HG02610 (cell line): ENCODE data around the gene SPAG6.
"Not testable (repeated sequence)": the region's sequence is repeated elsewhere in the genome, so short reads cannot be mapped to it uniquely, and the experiment has no call there.

Source experiments
- ATAC-seq: cut with Tn5 transposase; IDR thresholded peaks from one replicate; pipeline ENCODE4 v1.9.1; 2021; ENCODE audit warnings: mild to moderate bottlenecking, moderate library complexity; ENCODE audit not compliant: unreplicated experiment

The SPAG6 gene

DNA sequence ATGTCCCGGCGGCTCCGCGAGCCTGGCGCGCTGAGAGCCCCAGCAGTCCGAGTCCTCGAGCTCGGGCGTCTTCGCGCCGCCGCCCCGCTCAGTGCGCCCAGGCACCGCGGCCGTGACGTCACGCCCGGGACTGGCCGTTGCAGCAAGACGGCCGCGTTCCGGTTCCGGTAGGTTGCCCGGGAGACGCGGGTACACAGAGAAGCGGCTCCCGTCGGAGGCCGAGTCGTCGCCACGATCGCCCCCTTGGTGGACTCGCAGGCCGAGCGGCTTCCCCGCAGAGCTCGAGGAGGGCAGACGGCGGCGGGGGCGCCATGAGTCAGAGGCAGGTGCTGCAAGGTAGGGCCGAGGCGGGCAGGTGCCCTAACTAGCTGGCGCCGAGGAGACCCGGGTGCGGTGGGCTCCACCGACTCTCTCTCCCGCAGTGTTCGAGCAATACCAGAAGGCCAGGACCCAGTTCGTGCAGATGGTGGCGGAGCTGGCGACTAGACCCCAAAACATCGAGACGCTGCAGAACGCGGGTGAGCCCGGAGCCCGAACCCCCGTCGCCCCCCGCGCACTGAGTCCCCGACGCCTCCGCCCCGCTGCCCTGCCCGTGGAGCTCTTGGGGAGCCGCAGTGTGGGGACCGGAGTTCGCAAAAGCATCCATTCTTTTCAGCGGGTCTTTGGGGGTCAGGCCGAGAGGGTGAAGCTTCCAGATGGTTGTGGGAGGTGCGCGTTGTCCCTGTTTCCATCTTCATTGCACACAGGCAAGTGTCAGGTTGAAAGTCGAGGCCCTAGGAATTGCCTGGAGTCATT is at the start of gene SPAG6:
SPAG6 (plus strand) TSS at position 196 of the 795 bp plus-strand sequence; CDS start at position 312, 116 bp downstream.
- no peak for ATAC-seq

DNA sequence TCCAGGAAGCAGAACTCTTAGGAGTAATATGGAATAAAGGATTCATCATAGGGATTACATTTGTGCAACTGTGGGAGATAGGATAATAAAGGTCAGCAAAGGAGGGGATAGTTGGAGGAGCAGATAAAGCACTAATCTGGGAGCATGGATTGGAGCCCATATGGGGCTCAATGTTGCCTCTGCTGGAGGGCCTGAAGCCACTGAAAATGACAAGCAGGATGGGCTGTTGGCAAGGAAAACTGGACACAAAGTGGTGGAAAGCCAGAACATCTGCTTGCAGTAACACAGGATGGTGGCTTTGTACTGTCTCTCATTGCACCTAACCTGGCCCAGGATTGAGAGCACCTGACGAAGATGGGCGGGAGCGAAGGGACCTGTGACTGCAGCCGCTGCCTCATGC is 44.1 kb upstream of the SPAG6 start:
- ATAC-seq: no peak

DNA sequence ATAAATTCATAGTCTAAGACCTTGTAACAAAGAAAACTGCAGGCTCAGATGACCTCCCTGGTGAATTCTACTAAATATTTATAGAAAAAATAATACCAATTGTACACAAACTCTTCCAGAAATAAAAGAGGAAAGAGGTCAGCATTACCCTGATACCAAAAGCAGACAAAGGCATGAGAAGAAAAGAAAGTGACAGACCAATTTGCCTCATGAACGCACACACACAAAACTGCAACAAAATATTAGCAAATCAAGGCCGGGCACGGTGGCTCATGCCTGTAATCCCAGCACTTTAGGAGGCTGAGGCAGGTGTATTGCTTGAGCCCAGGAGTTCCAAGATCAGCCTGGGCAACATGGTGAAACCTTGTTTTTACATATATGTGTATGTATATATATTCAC is 41.8 kb upstream of the SPAG6 start:
- no peak for ATAC-seq

DNA sequence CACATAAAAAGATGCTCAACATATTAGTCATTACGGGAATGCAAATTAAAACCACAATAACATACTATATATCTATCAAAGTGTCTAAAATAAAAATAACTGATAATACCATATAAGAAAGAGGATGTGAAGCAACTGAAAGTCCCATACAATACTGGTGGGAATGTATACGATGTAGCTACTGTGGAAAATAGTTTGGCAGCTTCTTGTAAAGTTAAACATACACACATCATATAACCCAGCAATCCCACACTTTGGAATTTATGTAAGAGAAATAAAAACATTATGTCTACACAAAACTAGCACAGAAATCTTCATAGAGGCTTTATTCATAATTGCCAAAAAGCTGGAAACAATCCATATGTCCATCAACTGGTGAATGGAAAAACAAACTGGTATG is 39.6 kb upstream of the SPAG6 start:
- ATAC-seq: no peak

DNA sequence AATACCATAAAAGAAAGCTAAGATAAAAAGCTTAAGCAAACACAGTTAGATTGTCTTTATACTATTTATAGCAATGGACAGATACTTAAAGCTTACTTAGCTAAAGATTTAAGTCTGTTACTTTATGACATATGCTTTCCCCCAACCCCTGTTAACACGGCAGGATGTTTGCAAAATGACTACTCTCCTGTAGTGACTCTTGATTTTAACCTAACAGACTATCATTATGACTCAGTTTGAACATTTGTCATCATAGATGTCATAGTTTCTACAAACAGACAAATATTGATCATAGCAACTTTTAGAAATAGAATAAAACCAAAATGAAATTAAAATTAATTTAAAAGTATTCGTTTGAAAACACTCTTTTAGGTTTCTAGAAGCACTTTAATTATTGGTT is 36.9 kb upstream of the SPAG6 start:
- peak; percentile 99 for ATAC-seq

DNA sequence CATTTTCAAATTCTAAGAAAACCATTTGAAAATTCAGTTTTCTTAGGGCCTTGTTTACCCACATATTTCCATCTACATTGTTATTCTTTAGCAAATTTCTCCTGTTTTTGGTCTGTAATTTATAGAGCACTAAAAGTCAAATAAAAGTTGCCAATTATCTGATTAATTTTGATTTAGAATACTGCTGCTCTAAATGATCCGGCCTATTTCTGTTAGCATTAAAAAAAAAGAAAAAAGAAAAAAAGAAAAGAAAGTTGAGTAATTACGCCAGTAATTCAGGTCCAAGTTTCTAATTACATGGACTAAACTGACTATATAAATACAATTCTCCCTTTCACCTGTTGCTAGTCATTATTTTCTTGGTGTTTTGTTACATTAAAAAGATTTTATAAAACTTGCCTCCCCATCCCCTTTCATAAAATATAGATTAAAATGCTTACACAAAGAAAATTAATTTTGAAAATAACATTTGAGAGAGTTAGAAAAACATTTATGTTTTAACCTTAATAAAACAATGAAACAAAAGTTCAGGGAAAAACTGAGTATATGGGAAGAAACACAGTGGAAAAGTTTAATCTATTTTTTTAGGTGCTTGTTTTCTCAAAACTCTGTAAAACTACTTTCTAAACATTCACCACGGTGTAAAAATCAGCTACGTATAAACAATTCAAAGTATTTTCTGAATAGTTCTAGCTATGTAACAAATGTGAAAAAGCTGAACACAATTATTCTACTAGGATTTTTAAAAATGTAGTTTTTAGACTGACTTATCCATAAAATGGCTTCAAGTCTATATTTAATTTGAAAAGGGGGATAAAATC is 35.9 kb upstream of the SPAG6 start:
- ATAC-seq: no peak

DNA sequence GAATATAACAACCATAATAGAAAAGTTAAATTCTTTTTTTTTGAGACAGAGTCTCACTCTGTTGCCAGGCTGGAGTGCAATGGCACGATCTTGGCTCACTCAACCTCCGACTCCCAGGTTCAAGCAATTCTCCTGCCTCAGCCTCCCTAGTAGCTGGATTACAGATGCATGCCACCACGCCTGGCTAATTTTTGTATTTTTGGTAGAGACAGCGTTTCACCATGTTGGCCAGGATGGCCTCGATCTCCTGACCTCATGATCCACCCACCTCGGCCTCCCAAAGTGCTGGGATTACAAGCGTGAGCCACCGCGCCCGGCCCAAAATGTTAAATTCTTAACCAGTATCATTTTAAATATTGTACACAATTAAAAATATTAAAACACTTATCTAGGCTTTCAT is 35.3 kb upstream of the SPAG6 start:
- not testable (repeated sequence) for ATAC-seq

DNA sequence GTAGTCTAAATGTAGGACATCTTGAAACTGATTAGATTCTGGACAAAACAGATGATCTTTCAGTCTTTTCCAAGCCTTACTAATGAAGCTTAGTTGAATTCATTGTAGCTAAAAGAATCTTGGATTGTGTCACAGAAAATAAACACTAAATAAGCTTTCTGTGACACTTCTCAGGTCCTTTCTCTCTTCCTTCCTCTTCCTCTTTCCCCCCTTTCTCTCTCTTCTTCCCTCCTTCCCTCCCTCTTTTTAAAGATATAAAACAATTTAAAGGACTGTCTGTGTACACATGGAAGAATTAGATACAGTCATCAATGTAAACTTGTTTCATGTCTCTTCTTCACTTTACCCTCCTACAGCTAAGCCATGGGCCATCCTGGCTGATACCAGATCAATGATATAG is 34.4 kb upstream of the SPAG6 start:
- no peak for ATAC-seq

DNA sequence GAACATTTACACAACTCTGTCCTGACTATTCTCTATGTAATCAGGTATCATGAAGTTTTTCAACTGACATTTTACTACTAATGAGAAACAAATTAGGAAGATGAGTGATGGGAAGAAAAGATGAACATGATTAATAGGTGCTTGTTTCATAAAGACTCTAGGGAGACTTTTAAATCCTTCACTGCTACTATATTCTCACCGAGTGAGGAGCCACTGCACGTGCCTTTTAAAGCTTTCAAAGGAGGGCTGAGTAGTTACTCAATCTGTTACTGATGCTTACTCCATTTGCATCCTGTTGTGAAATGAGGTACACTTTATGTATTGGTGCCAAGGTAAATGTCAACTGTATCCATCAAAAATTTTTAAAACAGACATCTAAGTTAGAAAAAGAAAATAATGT is 30.4 kb upstream of the SPAG6 start:
- ATAC-seq: no peak

DNA sequence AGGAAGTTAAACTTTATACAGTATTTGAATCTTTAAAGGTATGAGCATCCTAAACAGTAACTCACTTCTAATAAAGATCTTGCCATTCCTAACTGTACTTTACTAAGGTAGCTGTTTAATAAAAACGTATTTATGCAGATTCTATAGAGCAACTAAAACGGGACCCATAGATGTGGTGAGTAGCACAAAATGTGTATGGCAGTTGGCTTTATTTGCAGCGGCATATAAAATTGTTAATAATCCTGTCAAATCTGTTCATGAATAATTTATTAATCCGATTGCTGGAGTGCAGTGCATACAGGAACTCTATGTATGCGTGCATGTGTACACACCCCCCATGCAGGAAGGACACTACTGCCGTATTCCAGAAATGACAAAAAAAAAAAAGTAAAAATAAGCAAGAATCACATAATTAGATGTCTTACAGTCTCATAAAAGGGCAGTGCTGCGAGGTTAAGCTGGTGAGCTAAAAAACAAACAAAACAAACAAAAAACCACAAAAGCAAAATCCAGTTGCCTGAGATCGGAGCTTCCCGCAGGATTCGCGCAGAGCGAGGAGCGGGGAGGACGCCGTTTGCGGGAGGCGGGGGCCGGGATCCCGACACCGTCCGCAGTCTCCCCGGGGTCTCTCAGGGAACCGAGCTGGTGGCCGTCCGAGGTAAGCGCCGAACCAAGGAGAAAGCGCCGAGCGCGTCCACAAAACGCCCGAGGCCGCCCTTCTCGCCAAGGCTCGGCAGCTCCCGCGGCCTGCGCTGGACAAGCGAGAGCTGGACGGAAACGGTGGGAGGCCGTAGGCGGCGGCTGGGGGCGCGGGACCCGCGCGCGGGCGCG is 29.6 kb upstream of the SPAG6 start:
- ATAC-seq: peak; percentile 11

DNA sequence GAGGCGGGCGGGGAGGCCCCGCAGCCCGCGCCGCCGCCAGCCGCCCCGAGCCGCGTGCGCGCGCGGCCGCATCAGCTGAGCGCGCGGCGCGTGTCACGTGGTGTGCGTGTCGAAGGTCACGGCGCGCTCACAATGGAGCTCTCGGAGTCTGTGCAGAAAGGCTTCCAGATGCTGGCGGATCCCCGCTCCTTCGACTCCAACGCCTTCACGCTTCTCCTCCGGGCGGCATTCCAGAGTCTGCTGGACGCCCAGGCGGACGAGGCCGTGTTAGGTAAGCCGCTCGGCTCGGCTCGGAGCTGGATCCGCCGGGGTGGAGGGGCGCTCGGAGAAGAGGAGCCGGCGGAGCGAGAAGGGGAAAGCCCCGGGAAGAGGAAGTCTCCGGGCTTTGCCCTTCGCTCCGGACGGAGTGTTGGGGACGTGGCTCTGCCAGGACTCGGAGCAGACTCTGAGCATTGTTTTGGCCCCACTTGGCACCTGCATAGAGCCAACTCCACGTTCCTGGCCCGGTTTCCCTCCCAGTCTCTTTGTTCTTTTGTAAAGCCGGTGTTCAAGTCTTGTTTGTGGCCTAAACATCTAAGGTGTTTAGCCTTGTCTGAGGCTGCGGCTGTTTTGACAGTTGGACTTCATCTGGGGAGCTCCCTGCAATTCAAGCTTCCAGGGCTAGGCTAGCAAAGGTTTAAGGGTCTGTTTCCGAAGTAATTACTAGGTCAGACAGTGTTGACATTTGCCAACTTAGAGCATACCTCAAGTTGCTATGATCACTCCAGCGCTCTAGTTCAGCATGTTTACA is 28.8 kb upstream of the SPAG6 start, which contains the start of gene COMMD3:
COMMD3 (plus strand) TSS at position 103 of the 790 bp plus-strand sequence; CDS start at position 133, 30 bp downstream.
- ATAC-seq: peak; percentile 62

DNA sequence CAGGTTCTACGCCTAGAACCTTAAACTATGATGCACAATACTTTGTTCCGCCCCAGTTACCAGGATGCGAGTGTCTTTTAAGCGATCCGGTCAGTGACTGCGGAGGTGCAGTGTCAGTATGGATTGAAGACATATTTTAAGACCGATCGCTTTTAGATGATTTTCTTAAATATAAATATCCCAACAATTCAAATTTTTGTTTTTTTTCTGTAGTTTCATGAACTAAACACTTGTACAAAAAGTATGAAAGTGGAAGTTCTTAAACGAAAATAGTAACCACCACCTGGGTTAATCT is 28.3 kb upstream of the SPAG6 start:
- peak; percentile 27 for ATAC-seq

DNA sequence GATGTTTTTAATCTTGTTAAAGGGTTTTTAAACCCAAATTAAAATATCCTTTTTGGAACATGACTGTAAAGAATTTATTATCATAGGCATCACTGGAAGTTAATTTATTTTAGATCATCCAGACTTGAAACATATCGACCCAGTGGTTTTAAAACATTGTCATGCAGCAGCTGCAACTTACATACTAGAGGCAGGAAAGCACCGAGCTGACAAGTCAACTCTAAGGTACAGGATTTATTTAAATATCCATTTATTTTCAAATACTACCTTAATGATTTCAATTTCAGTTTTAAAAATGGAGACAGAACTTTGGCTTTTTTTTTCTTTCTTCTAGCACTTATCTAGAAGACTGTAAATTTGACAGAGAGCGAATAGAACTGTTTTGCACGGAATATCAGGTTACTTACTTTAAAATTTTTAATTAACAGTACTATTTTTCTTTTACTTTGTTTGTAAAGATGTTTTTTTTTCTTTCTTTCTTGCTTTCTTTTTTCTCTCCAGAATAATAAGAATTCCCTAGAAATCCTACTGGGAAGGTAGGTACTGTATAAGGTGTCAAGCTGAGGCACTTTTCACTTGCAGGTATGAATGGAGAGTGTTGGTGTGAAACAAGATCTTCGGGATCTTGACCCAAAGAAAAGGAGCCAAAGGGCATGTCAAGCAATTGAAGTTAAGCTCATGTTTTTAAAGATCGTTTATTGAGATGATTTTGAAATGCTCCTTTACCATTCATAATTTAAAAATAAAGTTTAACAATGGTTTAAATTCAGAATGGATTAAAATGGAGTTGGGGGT is 27.3 kb upstream of the SPAG6 start:
- ATAC-seq: no peak

DNA sequence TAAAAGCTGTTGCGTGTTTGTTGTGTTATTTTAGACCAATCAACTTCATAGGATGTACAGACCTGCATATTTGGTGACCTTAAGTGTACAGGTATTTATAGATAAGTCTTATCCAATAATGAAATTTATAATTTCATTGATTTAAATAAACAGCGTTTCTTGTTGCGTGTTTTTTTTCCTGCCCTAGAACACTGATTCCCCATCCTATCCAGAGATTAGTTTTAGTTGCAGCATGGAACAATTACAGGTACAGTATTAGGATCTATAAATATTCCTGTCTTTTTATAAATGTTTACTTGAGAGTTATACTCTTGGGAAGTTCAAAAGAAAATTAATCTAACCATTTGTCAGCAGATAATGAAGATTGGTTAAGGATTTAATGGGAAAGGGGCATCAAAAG is 26.5 kb upstream of the SPAG6 start:
- ATAC-seq: no peak

DNA sequence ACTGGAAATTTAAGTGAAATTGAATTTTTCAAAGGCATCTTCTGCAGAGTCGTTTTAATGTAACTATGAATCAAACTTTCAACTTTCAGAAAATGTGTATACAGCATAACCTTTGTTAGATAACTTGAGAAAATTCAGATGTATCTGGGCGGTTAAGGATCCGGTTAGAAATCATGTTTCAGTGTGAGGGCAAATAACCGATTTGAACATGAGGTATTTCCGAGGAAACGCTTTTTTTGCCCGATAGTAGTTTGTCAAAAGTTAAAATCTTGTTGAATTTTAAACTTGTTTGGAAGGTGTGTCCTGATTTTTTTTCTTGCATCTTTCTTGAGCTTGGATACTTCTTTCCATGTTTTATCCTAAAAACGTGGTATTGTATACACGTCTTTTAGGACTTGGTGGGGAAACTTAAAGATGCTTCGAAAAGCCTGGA is 25.7 kb upstream of the SPAG6 start:
- no peak for ATAC-seq

DNA sequence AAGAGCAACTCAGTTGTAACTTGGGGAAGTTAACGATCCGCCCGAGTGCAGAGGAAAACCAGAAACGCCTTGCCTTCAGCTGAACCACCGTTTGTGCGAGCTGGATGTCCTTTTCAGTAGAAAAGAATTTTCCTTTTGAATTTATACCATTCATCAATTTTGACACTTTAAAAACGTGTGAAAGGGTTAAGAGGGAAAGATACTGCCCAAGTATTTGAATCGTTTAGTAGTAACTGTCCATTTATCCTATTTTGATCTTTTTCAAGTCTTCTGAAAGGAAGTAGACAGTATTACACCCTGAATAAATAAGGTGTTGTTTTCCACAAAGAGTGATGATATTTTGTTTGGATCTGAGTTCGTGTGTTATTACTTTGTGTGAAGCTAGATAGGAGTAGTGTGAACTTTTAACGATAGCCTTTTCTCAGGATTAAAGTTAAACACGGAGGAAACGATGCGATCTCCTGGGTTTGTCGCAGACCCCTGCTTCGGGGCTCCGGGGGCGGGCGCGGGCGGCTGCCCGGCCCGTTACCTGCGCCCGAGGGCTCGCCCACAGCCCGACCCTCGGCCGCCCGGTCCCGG is 25.2 kb upstream of the SPAG6 start:
- ATAC-seq: no peak

DNA sequence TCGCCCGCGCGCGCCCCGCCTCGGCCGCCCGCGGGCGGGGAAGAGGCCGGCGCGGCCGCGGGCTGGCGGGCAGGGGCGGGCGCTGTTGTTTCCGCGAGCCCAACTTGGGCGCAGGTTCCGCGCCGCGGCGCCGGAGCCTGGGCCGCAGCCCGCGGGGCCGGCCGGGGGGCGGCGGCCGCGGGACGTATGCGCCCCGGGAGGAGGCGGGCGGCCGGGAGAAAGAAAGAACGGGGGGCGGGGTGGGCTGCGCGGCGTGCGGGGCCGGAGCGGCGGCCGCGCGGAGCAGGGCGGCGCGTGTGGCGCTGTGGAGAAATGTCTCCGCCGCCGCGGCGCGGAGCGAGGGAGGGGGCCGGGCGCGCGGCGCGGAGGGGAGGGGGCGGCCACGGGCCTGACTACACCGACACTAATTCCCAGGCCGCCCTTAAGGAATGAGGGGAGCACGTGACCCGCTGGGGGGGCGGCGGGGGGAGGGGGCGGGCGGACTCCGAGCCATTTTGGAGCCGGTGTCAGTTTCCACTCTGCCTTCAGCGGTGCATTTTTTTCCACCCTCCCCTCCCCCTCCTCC is 24.6 kb upstream of the SPAG6 start, which contains the start of gene BMI1:
BMI1 (plus strand) TSS at position 509 of the 565 bp plus-strand sequence. CDS start 5,351 bp downstream, outside the sequence.
- ATAC-seq: peak; percentile 27

DNA sequence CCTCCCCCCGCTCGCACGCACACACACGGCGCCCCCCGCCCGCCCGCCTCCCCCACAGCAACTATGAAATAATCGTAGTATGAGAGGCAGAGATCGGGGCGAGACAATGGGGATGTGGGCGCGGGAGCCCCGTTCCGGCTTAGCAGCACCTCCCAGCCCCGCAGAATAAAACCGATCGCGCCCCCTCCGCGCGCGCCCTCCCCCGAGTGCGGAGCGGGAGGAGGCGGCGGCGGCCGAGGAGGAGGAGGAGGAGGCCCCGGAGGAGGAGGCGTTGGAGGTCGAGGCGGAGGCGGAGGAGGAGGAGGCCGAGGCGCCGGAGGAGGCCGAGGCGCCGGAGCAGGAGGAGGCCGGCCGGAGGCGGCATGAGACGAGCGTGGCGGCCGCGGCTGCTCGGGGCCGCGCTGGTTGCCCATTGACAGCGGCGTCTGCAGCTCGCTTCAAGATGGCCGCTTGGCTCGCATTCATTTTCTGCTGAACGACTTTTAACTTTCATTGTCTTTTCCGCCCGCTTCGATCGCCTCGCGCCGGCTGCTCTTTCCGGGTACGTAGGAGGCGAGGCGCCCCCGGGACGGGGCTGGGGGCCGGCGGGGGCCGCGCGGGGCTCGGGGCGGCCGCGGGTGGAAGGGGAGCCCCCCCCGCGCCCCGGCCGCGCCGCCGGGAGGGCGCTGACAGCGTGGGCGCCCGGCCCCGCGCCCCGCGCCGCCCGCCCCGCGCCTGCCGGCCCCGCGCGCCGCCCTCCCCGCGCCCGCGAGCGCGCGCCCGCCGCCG is 24.0 kb upstream of the SPAG6 start:
- peak; percentile 19 for ATAC-seq
